Measurements from ENCODE around the gene ACSF3.

GRCh38 chr16:89097392-89097772 is 3.7 kb downstream of the ACSF3 start:
- TF ChIP-seq POLR2A (IDR thresholded peaks at IDR 0.05), result no peak
- no peak for TF ChIP-seq CTCF (IDR thresholded peaks at IDR 0.05)
